ENCODE measurements around the gene ACBD3.

Gene ACBD3

GRCh38 chr1:226199971-226200370, 13.4 kb upstream of the ACBD3 start:
- no peak for DNase-seq

GRCh38 chr1:226195144-226195543, 8.6 kb upstream of the ACBD3 start:
- no peak for DNase-seq

- no peak for DNase-seq
These were observed 839 bp upstream of the ACBD3 start for GRCh38 chr1:226187380-226187779.

GRCh38 chr1:226187019-226187322, 430 bp upstream of the ACBD3 start:
- no peak for DNase-seq

- DNase-seq, result no peak
These were observed 1.2 kb downstream of the ACBD3 start for GRCh38 chr1:226185141-226186036.

- no peak for DNase-seq
These were observed 4.4 kb downstream of the ACBD3 start for GRCh38 chr1:226181996-226182714.

- no peak for DNase-seq
These were observed 9.7 kb downstream of the ACBD3 start for GRCh38 chr1:226176870-226177269.

- no peak for DNase-seq
These were observed 14.0 kb downstream of the ACBD3 start for GRCh38 chr1:226172589-226172988.

- no peak for DNase-seq
These were observed 20.2 kb downstream of the ACBD3 start for GRCh38 chr1:226166341-226166740.

GRCh38 chr1:226164154-226164553, 22.4 kb downstream of the ACBD3 start:
- DNase-seq, result no peak

GRCh38 chr1:226162898-226163297, 23.6 kb downstream of the ACBD3 start:
- DNase-seq, result no peak

GRCh38 chr1:226158983-226159382, 27.6 kb downstream of the ACBD3 start:
- no peak for DNase-seq

- DNase-seq, result no peak
These were observed 28.1 kb downstream of the ACBD3 start for GRCh38 chr1:226158457-226158856.

GRCh38 chr1:226157761-226158316, 28.7 kb downstream of the ACBD3 start:
- DNase-seq, result no peak

GRCh38 chr1:226154593-226154992, 31.9 kb downstream of the ACBD3 start:
- DNase-seq, result no peak

- no peak for DNase-seq
These were observed 36.7 kb downstream of the ACBD3 start for GRCh38 chr1:226149806-226150205.

GRCh38 chr1:226148121-226148648, 38.4 kb downstream of the ACBD3 start:
- no peak for DNase-seq

GRCh38 chr1:226144045-226144444, 42.5 kb downstream of the ACBD3 start:
- DNase-seq, result no peak

- no peak for DNase-seq
These were observed 50.8 kb downstream of the ACBD3 start for GRCh38 chr1:226135709-226136108.

GRCh38 chr1:226135059-226135651, 51.4 kb downstream of the ACBD3 start:
- DNase-seq, result no peak

GRCh38 chr1:226134170-226135058, 52.1 kb downstream of the ACBD3 start:
- DNase-seq, result no peak

- DNase-seq, result no peak
These were observed 52.9 kb downstream of the ACBD3 start for GRCh38 chr1:226133504-226134123.

Data from NCI-H1417 treated with DMSO at 0.1 percent for 48 hours (cell line).